HEK293T (cell line): Measurements from ENCODE around the gene NT5DC1.

Experiments
- ARNT ChIP-seq: fragments of 450-650 bp; IDR thresholded peaks from 2 replicates; pipeline ENCODE4 v1.6.1; 2017; ENCODE audit warnings: mild to moderate bottlenecking
- BHLHE40 ChIP-seq: fragments of 450-650 bp; IDR thresholded peaks from 2 replicates; pipeline ENCODE4 v1.6.1; 2016; ENCODE audit warnings: mild to moderate bottlenecking, moderate library complexity, borderline replicate concordance
- CTBP1 ChIP-seq: fragments of 450-650 bp; IDR thresholded peaks from 2 replicates; pipeline ENCODE4 v1.6.1; 2016; ENCODE audit warnings: borderline replicate concordance
- ELF4 ChIP-seq: fragments of 450-650 bp; IDR thresholded peaks from 2 replicates; pipeline ENCODE4 v1.6.1; 2017; ENCODE audit warnings: antibody characterized with exemption
- FOXA1 ChIP-seq: fragments of 450-650 bp; IDR thresholded peaks from 2 replicates; pipeline ENCODE4 v1.6.1; 2016; ENCODE audit warnings: mild to moderate bottlenecking
- FOXK2 ChIP-seq: fragments of 450-650 bp; IDR thresholded peaks from 2 replicates; pipeline ENCODE4 v1.6.1; 2016; ENCODE audit warnings: mild to moderate bottlenecking
- FOXM1 ChIP-seq: fragments of 450-650 bp; IDR thresholded peaks from 2 replicates; pipeline ENCODE4 v1.6.1; 2017; ENCODE audit warnings: mild to moderate bottlenecking, borderline replicate concordance
- HDGF ChIP-seq: fragments of 450-650 bp; IDR thresholded peaks from 2 replicates; pipeline ENCODE4 v1.6.1; 2017; ENCODE audit warnings: antibody characterized with exemption, borderline replicate concordance
- LEF1 ChIP-seq: fragments of 450-650 bp; IDR thresholded peaks from 2 replicates; pipeline ENCODE4 v1.6.1; 2017; ENCODE audit warnings: mild to moderate bottlenecking, borderline replicate concordance
- SP1 ChIP-seq: fragments of 450-650 bp; IDR thresholded peaks from 2 replicates; pipeline ENCODE4 v1.6.1; 2017
- SUZ12 ChIP-seq: fragments of 450-650 bp; IDR thresholded peaks from 2 replicates; pipeline ENCODE4 v1.6.1; 2016; ENCODE audit warnings: mild to moderate bottlenecking
- TARDBP ChIP-seq: fragments of 450-650 bp; IDR thresholded peaks from 2 replicates; pipeline ENCODE4 v1.6.1; 2016
- ZNF384 ChIP-seq: fragments of 450-650 bp; IDR thresholded peaks from 2 replicates; pipeline ENCODE4 v1.6.1; 2016
- TF ChIP-seq, protein P1 (sequence below): fragments of 450-650 bp; IDR thresholded peaks from 2 replicates; pipeline ENCODE4 v1.6.1; 2016

DNA sequence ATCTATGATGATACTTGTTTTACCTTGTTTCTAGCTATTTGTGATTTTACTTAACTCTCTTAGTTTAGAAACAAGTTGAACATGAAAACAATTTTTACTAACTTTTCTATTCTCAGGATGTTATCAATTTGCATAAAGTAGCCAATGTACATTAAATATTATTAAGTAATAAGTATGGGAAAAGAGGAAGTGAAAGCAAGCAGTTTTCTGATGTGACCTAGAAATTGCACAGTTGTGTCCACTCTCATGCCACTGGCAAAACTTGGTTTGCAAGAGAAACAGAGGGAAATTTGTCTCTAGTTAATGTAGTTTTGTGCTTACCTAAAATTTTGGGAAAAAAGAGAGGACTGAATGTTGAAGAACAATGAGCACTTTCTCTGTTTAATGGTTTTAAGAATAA lies 198.3 kb downstream of the NT5DC1 start:
- no peak for TF ChIP-seq TARDBP
- TF ChIP-seq HDGF = no peak
- TF ChIP-seq FOXA1 = no peak
- no peak for TF ChIP-seq ARNT
- no peak for TF ChIP-seq FOXM1
- no peak for TF ChIP-seq SP1
- no peak for TF ChIP-seq BHLHE40
- no peak for TF ChIP-seq SUZ12
- no peak for TF ChIP-seq FOXK2
- TF ChIP-seq CTBP1 = no peak
- no peak for TF ChIP-seq ZNF384
- TF ChIP-seq, protein P1, sequence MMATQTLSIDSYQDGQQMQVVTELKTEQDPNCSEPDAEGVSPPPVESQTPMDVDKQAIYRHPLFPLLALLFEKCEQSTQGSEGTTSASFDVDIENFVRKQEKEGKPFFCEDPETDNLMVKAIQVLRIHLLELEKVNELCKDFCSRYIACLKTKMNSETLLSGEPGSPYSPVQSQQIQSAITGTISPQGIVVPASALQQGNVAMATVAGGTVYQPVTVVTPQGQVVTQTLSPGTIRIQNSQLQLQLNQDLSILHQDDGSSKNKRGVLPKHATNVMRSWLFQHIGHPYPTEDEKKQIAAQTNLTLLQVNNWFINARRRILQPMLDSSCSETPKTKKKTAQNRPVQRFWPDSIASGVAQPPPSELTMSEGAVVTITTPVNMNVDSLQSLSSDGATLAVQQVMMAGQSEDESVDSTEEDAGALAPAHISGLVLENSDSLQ = no peak
- TF ChIP-seq ELF4 = no peak
- no peak for TF ChIP-seq LEF1
